Measurements from ENCODE around the gene UGT2A3. TPM values are rescaled to one million over a fixed set of nuclear protein-coding genes. Genes with fewer than 3 reads are reported as not detected.

Gene UGT2A3
- total RNA-seq, 1 donor from 2014 or later: not detected

- DNase-seq: no peak
These were observed 38.8 kb downstream of the UGT2A3 start for GRCh38 chr4:68912807-68913206.

GRCh38 chr4:68909385-68909784 is 42.2 kb downstream of the UGT2A3 start:
- no peak for DNase-seq

- DNase-seq: no peak
These were observed 43.6 kb downstream of the UGT2A3 start for GRCh38 chr4:68907788-68908700.

- no peak for DNase-seq
These were observed 44.4 kb downstream of the UGT2A3 start for GRCh38 chr4:68907245-68907644.

GRCh38 chr4:68906780-68907137 is 44.8 kb downstream of the UGT2A3 start:
- DNase-seq: no peak

- peak; percentile 20 for DNase-seq
These were observed 45.4 kb downstream of the UGT2A3 start for GRCh38 chr4:68905939-68906779.

- DNase-seq: no peak
These were observed 46.0 kb downstream of the UGT2A3 start for GRCh38 chr4:68905598-68905938.

- DNase-seq: no peak
These were observed 46.8 kb downstream of the UGT2A3 start for GRCh38 chr4:68904786-68905185.

- DNase-seq: no peak
These were observed 54.9 kb downstream of the UGT2A3 start for GRCh38 chr4:68896749-68897148.

GRCh38 chr4:68895561-68896198 is 55.9 kb downstream of the UGT2A3 start:
- DNase-seq: no peak

- DNase-seq: no peak
These were observed 58.7 kb downstream of the UGT2A3 start for GRCh38 chr4:68892861-68893260.

- no peak for DNase-seq
These were observed 59.9 kb downstream of the UGT2A3 start for GRCh38 chr4:68891678-68892077.

- DNase-seq: no peak
These were observed 66.1 kb downstream of the UGT2A3 start for GRCh38 chr4:68885545-68885944.

GRCh38 chr4:68883870-68884269 is 67.7 kb downstream of the UGT2A3 start:
- DNase-seq: no peak

Small RNA genes within 50 kb of the gene (small RNA-seq; reads per million reads assigned to genes)
- gene AC021146.3 (ENCODE audit: low replicate concordance) (not detected), gene AC021146.6 (ENCODE audit: low replicate concordance) (not detected)

Other genes with a start within 250 kb of the UGT2A3 start
- gene UGT2B10, start 135.8 kb downstream of the UGT2A3 start, total RNA-seq: not detected
- not detected for gene UGT2B7, start 144.7 kb upstream of the UGT2A3 start, total RNA-seq